ENCODE data around the gene CNDP1.
A peak's percentile ranks its signal among the peaks of the same experiment; 100 is the strongest.

CNDP1 gene

GRCh38 chr18:74616494-74616893, 82.2 kb downstream of the CNDP1 start:
- Histone ChIP-seq H3K4me3 (ENCODE audit: low read depth in 1 of 2, low read length in 2 of 2) (no peak overlapping the region), H3K9me3 (ENCODE audit: control insufficient read depth in 1 of 2, low read length in 2 of 2) (no peaks in the 10 kb centered on the region), H3K9ac (ENCODE audit: low read depth in 1 of 2, low read length in 2 of 2) (no peak overlapping the region), H3K36me3 (ENCODE audit: control insufficient read depth in 1 of 2, insufficient read depth in 2 of 2, low read length in 2 of 2) (no peaks in the 10 kb centered on the region), H3K27me3 (ENCODE audit: control insufficient read depth in 1 of 2, insufficient read depth in 2 of 2, low read length in 2 of 2) (no peaks in the 10 kb centered on the region), H3K27ac (ENCODE audit: low read depth, low read length) (no peak overlapping the region), H3K4me1 (ENCODE audit: control insufficient read depth in 1 of 2, insufficient read depth in 2 of 2, low read length in 2 of 2) (no peaks in the 10 kb centered on the region)

- no peaks in the 10 kb centered on the region for H3K4me1 ChIP-seq (ENCODE audit: control insufficient read depth in 1 of 2, insufficient read depth in 2 of 2, low read length in 2 of 2)
- no peak overlapping the region for H3K9ac ChIP-seq (ENCODE audit: low read depth in 1 of 2, low read length in 2 of 2)
- H3K36me3 ChIP-seq (ENCODE audit: control insufficient read depth in 1 of 2, insufficient read depth in 2 of 2, low read length in 2 of 2): no peaks in the 10 kb centered on the region
Measured at GRCh38 chr18:74617486-74617885, 83.2 kb downstream of the CNDP1 start.

DNA sequence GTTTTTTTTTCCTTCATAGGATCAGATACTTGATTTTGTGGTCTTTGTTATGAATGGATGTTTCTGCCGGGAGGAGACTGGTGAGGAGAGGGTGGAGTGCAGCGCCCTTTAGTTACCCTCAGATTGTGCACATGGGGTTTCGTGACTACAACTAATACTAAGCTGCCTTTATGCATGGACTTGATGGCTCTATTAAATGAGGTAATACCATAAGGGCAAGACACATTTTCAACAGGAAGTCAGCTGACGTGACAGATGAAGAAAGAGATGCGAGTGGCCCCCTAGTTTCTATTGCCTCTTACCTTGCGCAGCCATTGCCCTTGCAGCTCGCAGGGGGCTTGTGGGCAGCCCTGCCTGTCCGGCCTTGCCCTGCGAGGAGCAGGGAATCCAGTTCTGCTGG, 87.8 kb downstream of the CNDP1 start:
- H3K9ac ChIP-seq (ENCODE audit: low read depth in 1 of 2, low read length in 2 of 2): no peak overlapping the region
- no peaks in the 10 kb centered on the region for H3K9me3 ChIP-seq (ENCODE audit: control insufficient read depth in 1 of 2, low read length in 2 of 2)
- no peaks in the 10 kb centered on the region for H3K36me3 ChIP-seq (ENCODE audit: control insufficient read depth in 1 of 2, insufficient read depth in 2 of 2, low read length in 2 of 2)
- no peak overlapping the region for H3K27ac ChIP-seq (ENCODE audit: low read depth, low read length)
- no peak overlapping the region for H3K4me3 ChIP-seq (ENCODE audit: low read depth in 1 of 2, low read length in 2 of 2)
- no peaks in the 10 kb centered on the region for H3K27me3 ChIP-seq (ENCODE audit: control insufficient read depth in 1 of 2, insufficient read depth in 2 of 2, low read length in 2 of 2)
- no peaks in the 10 kb centered on the region for H3K4me1 ChIP-seq (ENCODE audit: control insufficient read depth in 1 of 2, insufficient read depth in 2 of 2, low read length in 2 of 2)

More at GRCh38 chr18:74617486-74617885, 83.2 kb downstream of the CNDP1 start:
- Histone ChIP-seq H3K9me3 (ENCODE audit: control insufficient read depth in 1 of 2, low read length in 2 of 2) (no peaks in the 10 kb centered on the region), H3K27me3 (ENCODE audit: control insufficient read depth in 1 of 2, insufficient read depth in 2 of 2, low read length in 2 of 2) (no peaks in the 10 kb centered on the region), H3K4me3 (ENCODE audit: low read depth in 1 of 2, low read length in 2 of 2) (no peak overlapping the region), H3K27ac (ENCODE audit: low read depth, low read length) (no peak overlapping the region)

DNA sequence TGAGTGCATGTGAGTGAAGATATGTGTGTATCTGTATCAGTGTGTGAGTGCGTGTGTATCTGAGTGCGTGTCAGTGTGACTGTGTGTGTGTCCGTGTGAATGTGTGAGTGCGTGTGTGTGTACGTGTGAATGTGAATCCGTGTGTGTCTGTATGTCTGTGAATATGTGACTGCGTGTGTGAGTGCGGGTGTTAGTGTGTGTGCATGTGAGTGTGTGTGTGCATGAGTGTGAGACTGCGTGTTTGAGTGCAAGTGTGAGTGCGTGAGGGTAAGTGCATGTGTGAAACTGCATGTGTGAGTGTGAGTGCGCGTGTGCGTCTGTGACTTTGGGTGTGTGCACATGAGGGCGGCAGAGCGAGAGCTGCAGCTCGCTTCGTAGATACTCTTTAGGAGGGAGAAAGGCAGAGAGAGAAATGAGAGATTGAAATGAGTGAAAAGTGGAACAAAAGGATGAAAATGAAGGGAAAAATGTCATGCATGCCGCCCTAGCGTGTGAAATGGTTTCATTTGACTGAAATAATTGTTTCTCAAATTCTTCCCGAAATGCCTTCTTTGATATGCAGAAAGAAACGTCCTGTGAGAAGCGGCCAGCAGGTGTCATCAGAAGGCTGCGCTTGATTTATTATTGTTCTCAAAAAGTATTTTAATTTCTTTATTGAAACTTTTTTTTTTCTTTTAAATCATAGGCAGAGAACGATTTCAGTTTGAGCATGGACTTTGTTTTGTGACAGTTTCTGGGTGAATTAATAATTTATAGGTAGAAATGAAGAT, 88.9 kb downstream of the CNDP1 start:
- no peak overlapping the region for H3K27ac ChIP-seq (ENCODE audit: low read depth, low read length)
- H3K36me3 ChIP-seq (ENCODE audit: control insufficient read depth in 1 of 2, insufficient read depth in 2 of 2, low read length in 2 of 2): no peaks in the 10 kb centered on the region
- no peaks in the 10 kb centered on the region for H3K27me3 ChIP-seq (ENCODE audit: control insufficient read depth in 1 of 2, insufficient read depth in 2 of 2, low read length in 2 of 2)
- H3K4me3 ChIP-seq (ENCODE audit: low read depth in 1 of 2, low read length in 2 of 2): peak overlapping the region; percentile 17 to 40
- H3K4me1 ChIP-seq (ENCODE audit: control insufficient read depth in 1 of 2, insufficient read depth in 2 of 2, low read length in 2 of 2): no peaks in the 10 kb centered on the region
- no peaks in the 10 kb centered on the region for H3K9me3 ChIP-seq (ENCODE audit: control insufficient read depth in 1 of 2, low read length in 2 of 2)
- H3K9ac ChIP-seq (ENCODE audit: low read depth in 1 of 2, low read length in 2 of 2): no peak overlapping the region

GRCh38 chr18:74624466-74624865, 90.2 kb downstream of the CNDP1 start:
- Histone ChIP-seq H3K4me3 (ENCODE audit: low read depth in 1 of 2, low read length in 2 of 2) (no peak overlapping the region), H3K9me3 (ENCODE audit: control insufficient read depth in 1 of 2, low read length in 2 of 2) (no peaks in the 10 kb centered on the region), H3K4me1 (ENCODE audit: control insufficient read depth in 1 of 2, insufficient read depth in 2 of 2, low read length in 2 of 2) (no peaks in the 10 kb centered on the region), H3K27ac (ENCODE audit: low read depth, low read length) (no peak overlapping the region), H3K9ac (ENCODE audit: low read depth in 1 of 2, low read length in 2 of 2) (no peak overlapping the region), H3K27me3 (ENCODE audit: control insufficient read depth in 1 of 2, insufficient read depth in 2 of 2, low read length in 2 of 2) (no peaks in the 10 kb centered on the region), H3K36me3 (ENCODE audit: control insufficient read depth in 1 of 2, insufficient read depth in 2 of 2, low read length in 2 of 2) (no peaks in the 10 kb centered on the region)

- H3K9ac ChIP-seq (ENCODE audit: low read depth in 1 of 2, low read length in 2 of 2): no peak overlapping the region
- no peaks in the 10 kb centered on the region for H3K9me3 ChIP-seq (ENCODE audit: control insufficient read depth in 1 of 2, low read length in 2 of 2)
- no peak overlapping the region for H3K27ac ChIP-seq (ENCODE audit: low read depth, low read length)
- H3K27me3 ChIP-seq (ENCODE audit: control insufficient read depth in 1 of 2, insufficient read depth in 2 of 2, low read length in 2 of 2): no peaks in the 10 kb centered on the region
- H3K36me3 ChIP-seq (ENCODE audit: control insufficient read depth in 1 of 2, insufficient read depth in 2 of 2, low read length in 2 of 2): no peaks in the 10 kb centered on the region
- H3K4me3 ChIP-seq (ENCODE audit: low read depth in 1 of 2, low read length in 2 of 2): no peak overlapping the region
- H3K4me1 ChIP-seq (ENCODE audit: control insufficient read depth in 1 of 2, insufficient read depth in 2 of 2, low read length in 2 of 2): no peaks in the 10 kb centered on the region
Measured at GRCh38 chr18:74625157-74625556, 90.9 kb downstream of the CNDP1 start.

DNA sequence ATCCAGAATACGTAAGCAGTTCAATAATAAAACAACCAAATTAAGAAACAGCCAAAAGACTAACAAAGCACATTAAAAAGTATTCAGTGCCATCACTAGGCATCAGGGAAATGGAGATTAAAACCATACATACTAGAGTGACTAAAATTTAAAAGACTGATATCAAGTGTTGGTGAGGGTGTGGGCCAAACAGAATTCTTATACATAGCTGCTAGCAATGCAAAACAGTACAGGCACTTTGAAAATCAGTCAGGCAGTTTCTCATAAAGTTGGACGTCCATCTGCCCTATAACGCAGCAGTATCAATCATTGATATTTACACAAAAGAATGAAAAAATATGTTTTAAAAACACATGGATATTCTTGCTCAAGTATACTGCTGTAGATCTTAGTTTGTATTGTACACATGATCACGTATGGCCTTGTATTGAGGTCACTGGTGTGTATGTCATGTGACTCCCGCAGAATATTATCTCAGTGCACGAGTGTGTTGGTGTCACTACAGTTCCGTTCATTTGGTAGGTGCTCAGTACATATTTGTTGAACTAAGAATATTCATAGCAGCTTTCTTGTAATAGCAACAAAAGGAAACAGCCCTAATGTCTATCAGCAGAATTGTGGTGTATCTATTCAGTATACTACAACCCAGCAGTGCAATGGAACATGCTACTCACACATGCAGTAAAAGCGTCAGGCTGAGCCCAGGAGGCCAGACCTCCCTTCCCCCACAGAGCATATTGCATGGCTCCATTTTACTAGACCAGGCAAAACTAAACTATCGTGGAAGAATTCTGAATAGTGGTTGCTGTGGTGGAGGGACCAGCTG, 92.0 kb downstream of the CNDP1 start:
- Histone ChIP-seq H3K27ac (ENCODE audit: low read depth, low read length) (no peak overlapping the region), H3K4me3 (ENCODE audit: low read depth in 1 of 2, low read length in 2 of 2) (no peak overlapping the region), H3K27me3 (ENCODE audit: control insufficient read depth in 1 of 2, insufficient read depth in 2 of 2, low read length in 2 of 2) (no peaks in the 10 kb centered on the region), H3K9me3 (ENCODE audit: control insufficient read depth in 1 of 2, low read length in 2 of 2) (no peaks in the 10 kb centered on the region), H3K36me3 (ENCODE audit: control insufficient read depth in 1 of 2, insufficient read depth in 2 of 2, low read length in 2 of 2) (no peaks in the 10 kb centered on the region), H3K9ac (ENCODE audit: low read depth in 1 of 2, low read length in 2 of 2) (no peak overlapping the region), H3K4me1 (ENCODE audit: control insufficient read depth in 1 of 2, insufficient read depth in 2 of 2, low read length in 2 of 2) (no peaks in the 10 kb centered on the region)

DNA sequence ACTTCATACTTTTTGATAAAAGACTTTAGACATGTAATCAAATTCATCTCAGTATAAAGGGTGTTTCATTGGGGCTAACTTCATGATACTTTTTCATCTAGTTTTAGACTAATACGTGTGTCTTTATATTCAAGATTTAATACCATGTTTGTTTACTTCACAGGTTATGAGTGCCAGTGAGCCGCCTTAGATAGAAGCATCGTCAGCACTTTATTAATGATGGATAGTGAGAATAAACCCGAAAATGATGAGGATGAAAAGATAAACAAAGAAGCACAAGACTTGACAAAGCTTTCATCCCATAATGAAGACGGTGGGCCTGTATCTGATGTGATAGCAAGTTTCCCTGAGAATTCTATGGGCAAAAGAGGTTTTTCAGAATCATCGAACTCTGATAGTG, 96.5 kb downstream of the CNDP1 start:
- no peaks in the 10 kb centered on the region for H3K9me3 ChIP-seq (ENCODE audit: control insufficient read depth in 1 of 2, low read length in 2 of 2)
- H3K9ac ChIP-seq (ENCODE audit: low read depth in 1 of 2, low read length in 2 of 2): no peak overlapping the region
- H3K36me3 ChIP-seq (ENCODE audit: control insufficient read depth in 1 of 2, insufficient read depth in 2 of 2, low read length in 2 of 2): peaks cover 17 to 25% of the 10 kb centered on the region in 2 donors
- no peak overlapping the region for H3K27ac ChIP-seq (ENCODE audit: low read depth, low read length)
- no peaks in the 10 kb centered on the region for H3K4me1 ChIP-seq (ENCODE audit: control insufficient read depth in 1 of 2, insufficient read depth in 2 of 2, low read length in 2 of 2)
- no peak overlapping the region for H3K4me3 ChIP-seq (ENCODE audit: low read depth in 1 of 2, low read length in 2 of 2)
- H3K27me3 ChIP-seq (ENCODE audit: control insufficient read depth in 1 of 2, insufficient read depth in 2 of 2, low read length in 2 of 2): no peaks in the 10 kb centered on the region

DNA sequence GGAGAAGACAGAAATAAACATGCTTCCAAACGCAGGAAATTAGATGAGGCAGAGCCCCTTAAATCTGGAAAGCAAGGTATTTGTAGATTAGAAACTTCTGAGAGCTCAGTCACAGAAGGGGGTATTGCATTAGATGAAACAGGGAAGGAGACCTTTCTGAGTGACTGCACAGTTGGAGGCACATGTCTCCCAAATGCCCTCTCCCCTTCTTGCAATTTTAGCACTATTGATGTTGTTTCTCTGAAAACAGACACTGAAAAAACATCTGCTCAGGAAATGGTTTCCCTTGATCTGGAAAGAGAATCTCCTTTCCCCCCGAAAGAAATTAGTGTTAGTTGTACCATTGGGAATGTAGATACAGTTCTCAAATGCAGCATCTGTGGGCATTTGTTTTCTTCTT, 96.9 kb downstream of the CNDP1 start:
- Histone ChIP-seq H3K4me3 (ENCODE audit: low read depth in 1 of 2, low read length in 2 of 2) (no peak overlapping the region), H3K27ac (ENCODE audit: low read depth, low read length) (no peak overlapping the region), H3K9ac (ENCODE audit: low read depth in 1 of 2, low read length in 2 of 2) (no peak overlapping the region), H3K9me3 (ENCODE audit: control insufficient read depth in 1 of 2, low read length in 2 of 2) (no peaks in the 10 kb centered on the region), H3K36me3 (ENCODE audit: control insufficient read depth in 1 of 2, insufficient read depth in 2 of 2, low read length in 2 of 2) (peaks cover 17 to 25% of the 10 kb centered on the region in 2 donors), H3K27me3 (ENCODE audit: control insufficient read depth in 1 of 2, insufficient read depth in 2 of 2, low read length in 2 of 2) (no peaks in the 10 kb centered on the region), H3K4me1 (ENCODE audit: control insufficient read depth in 1 of 2, insufficient read depth in 2 of 2, low read length in 2 of 2) (no peaks in the 10 kb centered on the region)

- no peak overlapping the region for H3K4me3 ChIP-seq (ENCODE audit: low read depth in 1 of 2, low read length in 2 of 2)
- H3K36me3 ChIP-seq (ENCODE audit: control insufficient read depth in 1 of 2, insufficient read depth in 2 of 2, low read length in 2 of 2): peaks cover 17 to 25% of the 10 kb centered on the region in 2 donors
- H3K27me3 ChIP-seq (ENCODE audit: control insufficient read depth in 1 of 2, insufficient read depth in 2 of 2, low read length in 2 of 2): no peaks in the 10 kb centered on the region
- H3K9ac ChIP-seq (ENCODE audit: low read depth in 1 of 2, low read length in 2 of 2): no peak overlapping the region
- H3K9me3 ChIP-seq (ENCODE audit: control insufficient read depth in 1 of 2, low read length in 2 of 2): no peaks in the 10 kb centered on the region
- H3K27ac ChIP-seq (ENCODE audit: low read depth, low read length): no peak overlapping the region
- H3K4me1 ChIP-seq (ENCODE audit: control insufficient read depth in 1 of 2, insufficient read depth in 2 of 2, low read length in 2 of 2): no peaks in the 10 kb centered on the region
Measured at GRCh38 chr18:74631623-74632350, 97.5 kb downstream of the CNDP1 start.

Data from duodenal mucosa (tissue), 2 donors.